Subcutaneous abdominal adipose tissue (tissue), 5 donors: ENCODE measurements around the gene ZNF689.
A peak's percentile ranks its signal among the peaks of the same experiment; 100 is the strongest.

ENCODE experiments used
- H3K27ac ChIP-seq: one replicate; pipeline ENCODE4 v1.7.0; 2013; ENCODE audit warnings: low read depth, mild to moderate bottlenecking, inconsistent platforms, low read length, moderate library complexity
- H3K27me3 ChIP-seq, 5 donors: one replicate each; pipeline ENCODE4 v1.7.0; 2013; ENCODE audit warnings: low read length in 5 of 5, inconsistent platforms in 1 of 5; ENCODE audit not compliant: control insufficient read depth in 5 of 5, insufficient read depth in 4 of 5
- H3K36me3 ChIP-seq, 5 donors: one replicate each; pipeline ENCODE4 v1.7.0; 2013; ENCODE audit warnings: low read length in 5 of 5; ENCODE audit not compliant: control insufficient read depth in 5 of 5, insufficient read depth in 5 of 5
- H3K4me1 ChIP-seq, 5 donors: one replicate each; pipeline ENCODE4 v1.7.0; 2013; ENCODE audit warnings: low read length in 5 of 5, mild to moderate bottlenecking in 3 of 5, moderate library complexity in 1 of 5; ENCODE audit not compliant: control insufficient read depth in 5 of 5, insufficient read depth in 5 of 5
- H3K4me3 ChIP-seq, 5 donors: one replicate each; pipeline ENCODE4 v1.7.0; 2013; ENCODE audit warnings: low read length in 5 of 5, low read depth in 1 of 5
- H3K9ac ChIP-seq, 5 donors: one replicate each; pipeline ENCODE4 v1.7.0; 2013; ENCODE audit warnings: low read length in 5 of 5, mild to moderate bottlenecking in 4 of 5, moderate library complexity in 3 of 5
- H3K9me3 ChIP-seq, 5 donors: one replicate each; pipeline ENCODE4 v1.7.0; 2013; ENCODE audit warnings: low read length in 5 of 5; ENCODE audit not compliant: control insufficient read depth in 5 of 5
- donor health status: healthy.
- donor health status: healthy.
- donor health status: healthy.
- donor health status: healthy.
- donor health status: healthy.

Gene ZNF689

DNA sequence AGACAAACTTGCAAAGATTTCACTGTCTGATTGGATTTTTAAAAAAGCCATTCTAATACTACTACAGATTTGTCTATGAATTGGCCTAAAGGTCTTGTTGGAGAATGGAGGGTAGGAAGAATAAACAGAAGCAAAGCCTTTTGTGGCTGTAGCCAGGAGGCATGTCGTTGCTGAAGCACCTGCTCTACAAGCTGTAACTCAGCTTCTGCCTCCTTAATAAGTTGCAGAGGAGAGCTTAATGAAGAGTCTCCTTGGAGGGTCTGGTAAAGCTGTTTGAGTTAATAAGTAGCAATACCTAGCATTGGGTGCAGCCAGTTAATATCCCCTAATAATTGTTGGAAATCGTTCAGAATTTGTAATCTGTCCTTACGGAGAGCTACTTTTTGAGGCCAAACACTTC is 10.0 kb upstream of the ZNF689 start:
- Histone ChIP-seq H3K4me3 (no peak overlapping the region), H3K9me3 (no peaks in the 10 kb centered on the region), H3K27me3 (peaks cover 0 to 4% (median 2%) of the 10 kb centered on the region in 5 donors), H3K4me1 (peaks cover 0 to 4% (median 0%) of the 10 kb centered on the region in 5 donors), H3K9ac (no peak overlapping the region), H3K36me3 (no peaks in the 10 kb centered on the region), H3K27ac (no peak overlapping the region)

DNA sequence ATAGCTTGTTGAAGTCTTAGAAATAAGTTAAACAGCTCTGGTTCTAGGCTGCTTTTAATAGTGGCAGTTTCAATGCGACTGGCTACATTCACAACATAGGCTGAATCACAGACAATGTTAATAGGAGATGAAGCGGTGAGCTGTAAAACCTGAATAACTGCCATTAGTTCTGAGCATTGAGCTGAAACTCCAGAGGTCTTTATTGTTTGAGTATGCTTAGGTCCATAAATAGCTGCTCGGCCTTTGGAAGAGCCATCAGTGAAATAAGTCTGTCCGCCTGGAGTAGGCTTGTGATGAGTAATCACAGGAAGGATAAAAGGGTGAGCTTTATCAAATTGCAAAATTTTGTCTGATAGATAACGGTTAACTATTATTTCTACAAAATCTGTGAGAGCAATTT is 9.4 kb upstream of the ZNF689 start:
- H3K9ac ChIP-seq = no peak overlapping the region
- no peaks in the 10 kb centered on the region for H3K9me3 ChIP-seq
- no peak overlapping the region for H3K27ac ChIP-seq
- peaks cover 0 to 4% (median 0%) of the 10 kb centered on the region in 5 donors for H3K4me1 ChIP-seq
- no peaks in the 10 kb centered on the region for H3K36me3 ChIP-seq
- no peak overlapping the region for H3K4me3 ChIP-seq
- H3K27me3 ChIP-seq = peaks cover 0 to 6% (median 2%) of the 10 kb centered on the region in 5 donors

GRCh38 chr16:30619202-30619601 is 9.0 kb upstream of the ZNF689 start:
- peaks cover 0 to 4% (median 0%) of the 10 kb centered on the region in 5 donors for H3K4me1 ChIP-seq
- no peaks in the 10 kb centered on the region for H3K9me3 ChIP-seq
- no peak overlapping the region for H3K4me3 ChIP-seq
- no peak overlapping the region for H3K9ac ChIP-seq
- H3K27me3 ChIP-seq = peaks cover 0 to 6% (median under 1%) of the 10 kb centered on the region in 5 donors
- H3K27ac ChIP-seq = no peak overlapping the region
- no peaks in the 10 kb centered on the region for H3K36me3 ChIP-seq

GRCh38 chr16:30615358-30616091 is 5.3 kb upstream of the ZNF689 start:
- Histone ChIP-seq H3K27me3 (peaks cover 0 to 6% (median 0%) of the 10 kb centered on the region in 5 donors), H3K9ac (no peak overlapping the region), H3K4me1 (peaks cover 0 to 7% (median 1%) of the 10 kb centered on the region in 5 donors), H3K4me3 (no peak overlapping the region), H3K36me3 (no peaks in the 10 kb centered on the region), H3K27ac (no peak overlapping the region), H3K9me3 (no peaks in the 10 kb centered on the region)

DNA sequence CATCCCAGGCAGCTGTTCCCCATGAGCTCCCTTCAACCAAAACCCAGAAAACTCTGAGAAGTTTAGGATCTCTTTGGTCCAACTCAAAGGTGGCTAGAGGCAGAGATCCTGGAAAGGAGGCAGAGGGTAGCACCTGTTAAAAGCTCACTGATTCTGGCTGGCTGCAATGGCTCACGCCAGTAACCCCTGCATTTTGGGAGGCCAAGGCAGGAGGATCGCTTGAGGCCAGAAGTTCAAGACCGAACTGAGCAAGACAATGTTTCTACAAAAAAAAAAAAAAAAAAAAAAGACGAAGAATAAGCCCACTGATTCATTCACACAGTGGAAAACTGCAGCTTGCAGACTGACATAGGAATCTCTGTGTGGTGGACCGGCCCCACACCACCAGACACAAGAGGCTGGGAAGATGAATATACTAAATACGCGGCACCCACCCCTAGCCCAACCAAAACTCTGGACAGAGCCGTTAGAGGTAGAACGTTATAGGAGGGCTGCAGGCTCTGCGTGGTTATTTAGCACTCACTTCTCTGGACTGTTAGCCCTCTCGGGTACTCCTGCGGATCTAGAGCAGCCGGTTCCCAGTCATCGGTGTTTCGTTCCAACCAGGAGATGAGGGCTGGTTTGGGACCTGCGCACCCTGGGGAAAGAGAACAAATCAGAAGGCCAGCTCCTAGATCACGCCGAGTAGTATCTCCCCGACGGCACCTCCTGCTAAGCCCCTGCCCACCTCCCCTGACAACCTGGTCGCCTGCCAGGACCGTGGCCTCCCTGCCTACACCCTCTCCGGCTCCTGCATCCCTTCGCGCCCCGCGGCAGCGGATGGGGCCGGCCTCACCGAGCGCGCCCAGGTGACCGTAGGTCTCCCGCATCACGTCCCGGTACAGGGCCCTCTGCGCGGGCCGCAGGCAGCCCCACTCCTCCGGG is 925 bp downstream of the ZNF689 start:
- Histone ChIP-seq H3K9ac (peak overlapping the region; percentile 56 to 100 (median 99)), H3K4me1 (peaks cover 2 to 35% (median 22%) of the 10 kb centered on the region in 5 donors), H3K27ac (peak overlapping the region; percentile 89), H3K27me3 (no peaks in the 10 kb centered on the region), H3K4me3 (peak overlapping the region; percentile 84 to 96 (median 90)), H3K9me3 (no peaks in the 10 kb centered on the region), H3K36me3 (peaks cover 0 to 31% (median 20%) of the 10 kb centered on the region in 5 donors)

- Histone ChIP-seq H3K36me3 (peaks cover 4 to 48% (median 37%) of the 10 kb centered on the region in 5 donors), H3K4me3 (no peak overlapping the region), H3K4me1 (peaks cover 5 to 60% (median 36%) of the 10 kb centered on the region in 5 donors), H3K27me3 (no peaks in the 10 kb centered on the region), H3K9me3 (no peaks in the 10 kb centered on the region), H3K27ac (no peak overlapping the region), H3K9ac (no peak overlapping the region)
Measured at GRCh38 chr16:30606004-30606403, 4.2 kb downstream of the ZNF689 start.

DNA sequence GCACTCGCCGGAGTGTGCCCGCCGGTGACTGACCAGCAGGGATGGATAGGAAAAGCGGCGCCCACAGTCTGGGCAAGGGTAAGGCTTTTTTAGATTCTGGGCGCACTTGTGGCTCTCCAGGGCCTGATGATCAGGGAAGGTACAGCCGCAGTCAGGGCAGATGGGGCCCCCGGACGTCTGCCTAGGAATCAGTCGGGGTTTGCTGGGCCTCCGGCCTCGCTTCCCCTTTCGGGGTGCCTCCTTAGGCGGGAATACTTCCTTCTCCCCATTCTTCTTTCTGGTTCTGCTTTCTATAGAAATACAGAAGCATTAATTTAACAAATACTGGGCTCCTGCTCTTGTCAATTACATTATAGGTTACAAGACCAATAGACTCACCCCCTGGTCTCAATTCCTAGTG is 5.0 kb downstream of the ZNF689 start:
- H3K9ac ChIP-seq = no peak overlapping the region
- H3K36me3 ChIP-seq = peaks cover 4 to 48% (median 37%) of the 10 kb centered on the region in 5 donors
- no peak overlapping the region for H3K27ac ChIP-seq
- no peaks in the 10 kb centered on the region for H3K27me3 ChIP-seq
- H3K4me1 ChIP-seq = peaks cover 3 to 56% (median 32%) of the 10 kb centered on the region in 5 donors
- H3K4me3 ChIP-seq = no peak overlapping the region
- no peaks in the 10 kb centered on the region for H3K9me3 ChIP-seq

DNA sequence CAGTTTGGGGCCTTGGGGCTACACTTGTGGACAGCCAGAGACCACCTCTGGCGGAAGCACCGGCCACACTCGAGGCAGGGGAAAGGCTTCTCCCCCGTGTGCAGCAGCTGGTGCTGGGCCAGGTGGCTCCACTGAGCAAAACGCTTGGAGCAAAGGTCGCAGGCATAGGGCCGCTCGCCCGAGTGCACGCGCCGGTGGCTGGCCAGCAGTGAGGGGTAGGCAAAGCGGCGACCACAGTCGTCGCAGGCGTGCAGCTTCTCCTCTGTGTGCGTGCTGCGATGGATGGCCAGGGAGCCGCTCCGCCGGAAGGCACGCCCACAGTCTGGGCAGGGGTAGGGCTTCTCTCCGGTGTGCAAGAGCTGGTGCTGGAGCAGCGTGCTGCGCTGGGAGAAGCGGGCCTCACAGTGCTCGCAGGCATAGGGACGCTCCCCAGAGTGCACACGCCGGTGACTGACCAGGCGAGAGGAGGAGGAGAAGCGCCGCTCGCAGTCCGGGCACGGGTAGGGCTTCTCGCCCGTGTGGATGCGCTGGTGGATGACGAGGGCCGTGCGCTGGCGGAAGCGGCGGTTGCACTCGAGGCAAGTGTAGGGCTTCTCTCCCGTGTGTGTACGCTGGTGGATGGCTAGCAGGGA is 5.8 kb downstream of the ZNF689 start:
- H3K27me3 ChIP-seq = no peaks in the 10 kb centered on the region
- no peaks in the 10 kb centered on the region for H3K9me3 ChIP-seq
- no peak overlapping the region for H3K4me3 ChIP-seq
- peaks cover 4 to 48% (median 37%) of the 10 kb centered on the region in 5 donors for H3K36me3 ChIP-seq
- H3K27ac ChIP-seq = no peak overlapping the region
- H3K4me1 ChIP-seq = peaks cover 3 to 52% (median 28%) of the 10 kb centered on the region in 5 donors
- no peak overlapping the region for H3K9ac ChIP-seq

DNA sequence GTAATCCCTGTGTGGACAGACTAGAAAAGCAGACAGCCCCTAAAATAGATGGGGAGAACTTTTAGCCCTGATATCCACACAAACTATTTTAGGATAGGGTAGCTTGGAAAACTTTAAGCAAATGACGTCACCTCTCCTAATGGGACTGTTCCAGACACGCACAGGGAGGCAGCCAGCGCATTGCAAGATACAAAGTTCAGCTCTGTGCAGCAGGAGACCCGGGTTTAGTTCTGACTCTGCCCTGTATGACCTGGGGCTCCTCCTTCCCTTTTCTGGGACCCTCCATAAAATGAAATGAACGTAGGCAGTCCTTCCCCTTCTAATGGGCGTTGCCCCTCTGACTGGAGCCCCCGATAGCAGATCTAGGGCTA is 6.3 kb downstream of the ZNF689 start:
- H3K27ac ChIP-seq = no peak overlapping the region
- H3K9ac ChIP-seq = no peak overlapping the region
- H3K36me3 ChIP-seq = peaks cover 4 to 48% (median 37%) of the 10 kb centered on the region in 5 donors
- H3K4me3 ChIP-seq = no peak overlapping the region
- H3K9me3 ChIP-seq = no peaks in the 10 kb centered on the region
- peaks cover 3 to 47% (median 23%) of the 10 kb centered on the region in 5 donors for H3K4me1 ChIP-seq
- H3K27me3 ChIP-seq = no peaks in the 10 kb centered on the region
